Stimulated activated CD8-positive, alpha-beta memory T cell treated with anti-CD3 and anti-CD28 coated beads, Interleukin-12 subunit alpha, Interleukin-12 subunit beta, amount 100 ng/mL, for 24 hours (primary cell): ENCODE data around the gene KLK13.

Experiments used
- DNase-seq: peaks from one replicate; pipeline ENCODE4 v3.0.0-alpha.2; 2020; ENCODE audit errors: extremely low read depth

Gene KLK13

GRCh38 chr19:51091895-51092873, 27.3 kb upstream of the KLK13 start:
- DNase-seq, result no peak

GRCh38 chr19:51091126-51091525, 26.2 kb upstream of the KLK13 start:
- DNase-seq, result no peak

- DNase-seq, result no peak
These were observed 25.6 kb upstream of the KLK13 start for GRCh38 chr19:51090471-51090870.

GRCh38 chr19:51089786-51090185, 24.9 kb upstream of the KLK13 start:
- no peak for DNase-seq

- DNase-seq, result no peak
These were observed 21.4 kb upstream of the KLK13 start for GRCh38 chr19:51086153-51086850.

GRCh38 chr19:51084505-51084904, 19.6 kb upstream of the KLK13 start:
- no peak for DNase-seq

- DNase-seq, result no peak
These were observed 18.9 kb upstream of the KLK13 start for GRCh38 chr19:51083783-51084182.

GRCh38 chr19:51083181-51083580, 18.3 kb upstream of the KLK13 start:
- no peak for DNase-seq

- no peak for DNase-seq
These were observed 17.7 kb upstream of the KLK13 start, which contains the start of gene KLK14 for GRCh38 chr19:51082611-51083010. KLK14 (minus strand) TSS chr19:51082887; CDS start chr19:51082614, 273 bp downstream.

- DNase-seq, result no peak
These were observed 16.6 kb upstream of the KLK13 start for GRCh38 chr19:51081476-51081875.

GRCh38 chr19:51079481-51080110, 14.7 kb upstream of the KLK13 start:
- DNase-seq, result no peak

- no peak for DNase-seq
These were observed 13.8 kb upstream of the KLK13 start for GRCh38 chr19:51078731-51079130.

- no peak for DNase-seq
These were observed 13.2 kb upstream of the KLK13 start for GRCh38 chr19:51078104-51078503.

GRCh38 chr19:51076631-51077213, 11.8 kb upstream of the KLK13 start:
- DNase-seq, result no peak

GRCh38 chr19:51075998-51076397, 11.1 kb upstream of the KLK13 start:
- DNase-seq, result no peak

GRCh38 chr19:51071095-51071405, 6.2 kb upstream of the KLK13 start:
- no peak for DNase-seq

GRCh38 chr19:51070334-51071094, 5.6 kb upstream of the KLK13 start:
- DNase-seq, result no peak

GRCh38 chr19:51066393-51067186, 1.7 kb upstream of the KLK13 start:
- DNase-seq, result no peak

- no peak for DNase-seq
These were observed 499 bp upstream of the KLK13 start for GRCh38 chr19:51065221-51065960.

GRCh38 chr19:51063664-51064063, 1.2 kb downstream of the KLK13 start:
- no peak for DNase-seq
